A549 treated with dexamethasone at 1 μM for 4 hours (cell line): ENCODE data around the gene LMX1B. TPM values are rescaled to one million over a fixed set of nuclear protein-coding genes. Genes with fewer than 3 reads are reported as not detected.

Experiments used
- total RNA-seq: library from RNA; stranded (reverse); fragments of 200-300 nt; extraction: Qiagen RNA extraction; gene quantifications from 5 replicates; pipeline ENCODE4 v1.2.3, GENCODE V29; 2022

The LMX1B gene
- total RNA-seq = 0.85 to 1.8 TPM (median 1.5 TPM) in 5 replicates

GRCh38 chr9:126613651-126614050 is at the start of gene LMX1B:
LMX1B (plus strand) TSS chr9:126613928; CDS start chr9:126614450, 522 bp downstream.

Other genes with a start within 250 kb of the LMX1B start
- 5.2 to 11.1 TPM (median 7.8 TPM) in 5 replicates for gene ZBTB43, start 191.1 kb downstream of the LMX1B start, total RNA-seq
- 3.3 to 4.8 TPM (median 3.9 TPM) in 5 replicates for gene ZBTB34, start 246.7 kb downstream of the LMX1B start, total RNA-seq